Measurements from ENCODE around the gene SLC9A5.

Gene SLC9A5

DNA sequence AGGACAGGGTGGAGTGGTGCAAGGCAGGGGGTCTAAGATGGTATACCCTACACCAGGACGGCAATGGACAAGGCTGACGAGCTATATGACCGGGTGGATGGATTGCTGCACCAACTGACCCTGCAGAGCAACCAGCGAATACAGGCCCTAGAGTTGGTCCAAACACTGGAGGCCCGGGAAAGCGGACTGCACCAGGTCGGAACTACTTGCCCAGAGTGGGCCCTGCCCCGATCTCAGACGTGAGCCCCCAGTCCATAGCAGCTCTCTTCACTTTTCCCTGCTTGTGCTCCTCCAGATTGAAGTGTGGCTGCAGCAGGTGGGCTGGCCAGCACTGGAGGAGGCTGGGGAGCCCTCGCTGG lies 33.6 kb downstream of the SLC9A5 start:
- no peak for DNase-seq

DNA sequence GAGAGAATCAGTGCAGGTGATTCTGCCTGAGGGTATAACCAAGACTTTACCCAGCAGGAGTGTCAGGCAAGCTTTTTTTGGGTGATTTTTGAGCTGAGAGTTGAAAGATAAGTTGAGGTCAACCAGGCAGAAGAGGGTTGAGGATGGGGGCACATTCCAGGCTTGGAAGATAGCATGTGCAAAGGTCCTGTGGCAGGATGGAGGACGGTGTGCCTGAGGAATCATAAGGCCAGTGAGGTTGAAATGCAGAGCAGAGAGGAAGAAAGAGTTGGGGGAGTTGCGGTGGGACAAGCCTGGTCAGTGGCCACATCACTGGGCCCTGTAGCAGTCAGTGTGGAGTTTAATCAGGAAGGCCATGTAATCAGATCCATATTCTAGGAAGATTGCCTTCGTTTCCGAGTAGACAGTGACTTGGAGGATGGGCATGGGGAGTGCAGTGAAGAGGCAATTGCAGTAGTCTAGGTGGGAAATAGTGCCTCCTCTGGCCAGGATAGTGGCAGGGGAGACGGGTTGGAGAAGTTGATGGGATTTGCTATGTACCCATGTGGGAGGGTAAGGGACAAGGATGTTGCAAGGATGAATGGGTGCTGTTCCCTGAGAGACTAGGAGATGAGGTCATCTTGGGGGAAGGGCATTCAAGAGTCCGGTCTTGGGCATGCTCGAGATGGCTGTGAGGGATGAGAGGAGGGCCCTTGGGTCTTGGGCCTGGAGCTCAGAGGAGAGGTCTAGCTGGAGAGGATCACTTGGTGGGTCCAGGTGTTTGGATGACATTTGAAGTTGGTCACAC lies 34.5 kb downstream of the SLC9A5 start:
- DNase-seq: no peak

DNA sequence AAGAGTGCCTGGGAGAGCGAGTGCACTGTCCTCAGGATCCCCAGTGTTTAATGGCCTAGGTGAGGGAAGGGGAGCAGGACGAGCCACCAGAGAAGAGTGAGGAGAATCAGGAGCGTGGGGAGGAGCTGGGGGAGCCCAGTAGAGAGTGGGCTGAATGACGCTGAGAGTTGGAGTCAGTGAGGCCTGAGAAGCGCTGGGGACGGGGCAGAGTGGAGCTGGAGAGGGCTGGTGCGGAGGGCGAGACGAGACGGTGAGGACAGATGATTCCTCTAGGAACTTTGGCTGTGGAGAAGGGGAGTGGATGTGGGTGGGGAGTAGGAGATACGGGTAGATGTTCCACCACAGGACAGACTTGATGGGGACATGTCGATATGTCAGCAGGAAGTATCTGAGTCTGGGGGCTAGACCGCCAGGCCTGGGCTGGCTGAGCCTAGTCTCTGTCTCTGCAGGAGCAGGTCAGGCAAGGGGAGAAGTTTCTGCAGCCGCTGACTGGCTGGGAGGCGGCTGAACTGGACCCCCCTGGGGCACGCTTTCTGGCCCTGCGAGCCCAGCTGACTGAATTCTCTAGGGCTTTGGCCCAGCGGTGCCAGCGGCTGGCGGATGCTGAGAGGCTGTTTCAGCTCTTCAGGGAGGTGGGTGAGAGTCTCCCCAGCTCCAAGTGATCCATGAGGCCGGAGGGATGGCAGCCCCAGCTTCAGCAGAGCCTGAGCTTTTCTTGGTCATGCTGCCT lies 35.2 kb downstream of the SLC9A5 start:
- no peak for DNase-seq

DNA sequence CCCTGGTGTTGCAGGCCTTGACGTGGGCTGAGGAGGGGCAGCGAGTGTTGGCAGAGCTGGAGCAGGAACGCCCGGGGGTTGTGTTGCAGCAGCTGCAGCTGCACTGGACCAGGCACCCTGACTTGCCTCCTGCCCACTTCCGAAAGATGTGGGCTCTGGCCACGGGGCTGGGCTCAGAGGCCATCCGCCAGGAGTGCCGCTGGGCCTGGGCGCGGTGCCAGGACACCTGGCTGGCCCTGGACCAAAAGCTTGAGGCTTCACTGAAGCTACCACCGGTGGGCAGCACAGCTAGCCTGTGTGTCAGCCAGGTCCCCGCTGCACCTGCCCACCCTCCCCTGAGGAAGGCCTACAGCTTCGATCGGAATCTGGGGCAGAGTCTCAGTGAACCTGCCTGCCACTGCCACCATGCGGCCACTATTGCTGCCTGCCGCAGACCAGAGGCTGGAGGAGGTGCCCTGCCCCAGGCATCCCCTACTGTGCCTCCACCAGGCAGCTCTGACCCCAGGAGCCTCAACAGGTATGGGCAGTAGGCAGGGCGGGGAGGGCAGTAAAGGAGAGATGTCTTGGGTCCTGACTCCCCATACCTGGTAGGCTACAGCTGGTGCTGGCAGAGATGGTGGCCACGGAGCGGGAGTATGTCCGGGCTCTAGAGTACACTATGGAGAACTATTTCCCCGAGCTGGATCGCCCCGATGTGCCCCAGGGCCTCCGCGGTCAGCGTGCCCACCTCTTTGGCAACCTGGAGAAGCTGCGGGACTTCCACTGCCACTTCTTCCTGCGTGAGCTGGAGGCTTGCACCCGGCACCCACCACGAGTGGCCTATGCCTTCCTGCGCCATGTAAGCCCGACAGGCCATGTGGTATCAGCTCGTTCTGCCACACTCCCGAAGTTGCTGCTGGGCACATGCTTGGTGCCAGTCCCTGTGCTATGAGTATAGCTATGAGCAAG lies 36.2 kb downstream of the SLC9A5 start:
- DNase-seq: no peak

DNA sequence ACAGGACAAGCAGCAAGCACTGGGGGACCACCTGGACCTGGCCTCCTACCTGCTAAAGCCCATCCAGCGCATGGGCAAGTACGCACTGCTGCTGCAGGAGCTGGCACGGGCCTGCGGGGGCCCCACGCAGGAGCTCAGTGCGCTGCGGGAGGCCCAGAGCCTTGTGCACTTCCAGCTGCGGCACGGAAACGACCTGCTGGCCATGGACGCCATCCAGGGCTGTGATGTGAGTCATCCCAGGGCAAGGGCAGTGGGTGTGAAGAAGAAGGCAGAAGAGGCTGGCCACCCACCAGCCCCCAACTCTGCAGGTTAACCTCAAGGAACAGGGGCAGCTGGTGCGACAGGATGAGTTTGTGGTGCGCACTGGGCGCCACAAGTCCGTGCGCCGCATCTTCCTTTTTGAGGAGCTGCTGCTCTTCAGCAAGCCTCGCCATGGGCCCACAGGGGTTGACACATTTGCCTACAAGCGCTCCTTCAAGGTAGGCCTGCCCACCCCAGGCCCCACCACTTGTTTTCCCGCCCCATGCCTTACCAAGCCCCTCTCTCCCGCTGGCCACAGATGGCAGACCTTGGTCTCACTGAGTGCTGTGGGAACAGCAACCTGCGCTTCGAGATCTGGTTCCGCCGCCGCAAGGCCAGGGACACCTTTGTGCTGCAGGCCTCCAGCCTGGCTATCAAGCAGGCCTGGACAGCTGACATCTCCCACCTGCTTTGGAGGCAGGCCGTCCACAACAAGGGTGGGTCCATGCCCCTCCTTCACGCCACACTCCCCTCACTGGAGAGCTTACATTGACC lies 37.9 kb downstream of the SLC9A5 start:
- no peak for DNase-seq

DNA sequence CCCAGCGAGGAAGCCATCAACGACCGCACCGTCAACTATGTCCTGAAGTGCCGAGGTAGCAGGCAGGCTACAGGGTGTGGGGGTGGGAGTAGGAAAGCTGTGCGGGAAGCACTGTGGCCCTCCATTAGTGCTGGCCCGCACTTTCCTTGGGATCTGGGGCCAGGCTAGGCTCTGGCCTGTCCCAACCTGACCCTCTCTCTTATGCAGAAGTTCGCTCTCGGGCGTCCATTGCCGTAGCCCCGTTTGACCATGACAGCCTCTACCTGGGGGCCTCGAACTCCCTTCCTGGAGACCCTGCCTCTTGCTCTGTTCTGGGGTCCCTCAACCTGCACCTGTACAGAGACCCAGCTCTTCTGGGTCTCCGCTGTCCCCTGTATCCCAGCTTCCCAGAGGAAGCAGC lies 39.2 kb downstream of the SLC9A5 start:
- no peak for DNase-seq

DNA sequence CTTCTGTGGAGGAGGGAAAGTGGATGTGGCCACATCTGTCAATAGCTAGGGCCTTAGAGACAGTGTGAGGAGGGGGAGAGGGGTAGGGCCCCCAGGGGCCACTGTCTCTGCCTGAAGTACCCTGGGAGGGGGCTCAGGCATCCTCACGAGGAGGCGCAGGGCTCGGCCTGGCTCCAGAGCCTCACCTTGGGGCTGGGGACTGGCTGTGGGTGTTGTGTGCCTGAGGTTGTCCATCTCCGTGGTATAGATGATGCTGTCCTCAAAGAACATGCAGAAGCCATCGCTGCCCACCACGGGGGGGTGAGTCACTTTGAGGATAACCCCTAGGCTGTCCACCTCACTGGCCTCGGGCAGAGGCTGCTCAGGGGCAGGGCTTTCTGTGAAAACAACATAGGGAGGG lies 42.7 kb downstream of the SLC9A5 start:
- DNase-seq: no peak

DNA sequence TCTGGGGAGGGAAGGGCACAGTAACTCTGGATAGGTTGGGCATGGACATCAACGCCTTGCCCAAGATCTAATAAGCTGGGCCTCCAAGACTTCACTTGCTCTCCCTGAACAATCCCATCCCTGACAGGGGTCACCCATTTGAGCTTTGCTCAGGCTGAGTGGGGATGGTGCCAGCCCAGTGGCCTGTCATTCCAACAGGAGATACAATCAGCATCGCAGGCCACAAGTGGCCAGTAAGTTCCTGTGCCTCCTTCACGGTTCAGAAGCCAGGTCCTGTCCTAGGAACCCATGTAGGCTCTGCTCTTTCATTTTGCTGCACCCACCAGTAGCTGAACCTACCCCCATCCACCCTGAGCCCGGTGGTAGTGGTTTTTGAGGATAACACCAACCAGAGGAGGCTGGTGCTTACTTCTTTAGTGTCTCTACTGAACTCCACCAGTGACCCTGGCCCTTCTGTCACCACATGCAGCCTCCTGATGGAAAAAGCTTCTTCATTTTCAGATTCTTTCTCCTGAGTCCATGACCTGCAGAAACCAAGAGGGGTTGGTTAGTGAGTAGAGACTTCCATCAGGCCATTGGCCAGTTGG lies 45.5 kb downstream of the SLC9A5 start:
- no peak for DNase-seq

DNA sequence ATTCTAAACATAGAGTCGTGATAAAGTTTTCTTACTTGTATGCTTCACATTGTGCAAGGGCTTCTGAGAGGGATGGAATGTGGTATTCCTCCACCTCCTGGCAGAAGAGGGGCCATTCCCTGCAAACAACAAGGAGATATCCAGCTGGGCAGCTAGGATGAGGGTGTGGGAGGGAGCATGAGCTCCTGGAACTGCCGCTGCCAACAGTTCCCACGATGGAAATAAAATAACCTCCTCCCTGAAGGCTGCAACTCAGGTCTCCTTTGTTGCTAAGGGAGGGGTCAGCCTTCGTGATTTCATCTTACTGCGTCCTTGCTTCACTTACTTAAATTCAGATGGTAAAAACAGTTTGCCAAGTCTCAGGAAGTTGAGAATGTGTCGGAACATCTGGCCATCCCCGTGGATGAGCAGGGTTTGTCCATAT lies 46.2 kb downstream of the SLC9A5 start:
- no peak for DNase-seq

DNA sequence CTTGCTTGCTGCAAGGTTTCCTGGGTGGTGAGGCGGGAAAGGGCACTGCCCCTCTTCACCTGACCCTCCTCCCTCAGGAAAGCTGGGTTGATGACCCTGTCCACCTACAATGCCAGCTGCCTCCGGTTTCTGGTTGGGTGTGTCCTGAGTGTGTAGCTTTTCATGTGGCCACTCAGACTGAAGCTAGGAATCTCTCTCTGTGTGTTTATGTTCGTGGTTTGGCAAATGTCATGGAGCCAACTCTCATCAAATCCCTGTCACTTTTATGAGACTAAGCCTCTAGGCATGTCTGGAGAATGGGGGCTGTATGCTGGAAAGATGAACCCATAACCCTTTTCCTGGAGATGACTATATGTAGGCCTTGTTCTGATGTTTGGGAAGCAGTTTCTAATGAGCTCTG lies 47.6 kb downstream of the SLC9A5 start:
- DNase-seq: no peak

DNA sequence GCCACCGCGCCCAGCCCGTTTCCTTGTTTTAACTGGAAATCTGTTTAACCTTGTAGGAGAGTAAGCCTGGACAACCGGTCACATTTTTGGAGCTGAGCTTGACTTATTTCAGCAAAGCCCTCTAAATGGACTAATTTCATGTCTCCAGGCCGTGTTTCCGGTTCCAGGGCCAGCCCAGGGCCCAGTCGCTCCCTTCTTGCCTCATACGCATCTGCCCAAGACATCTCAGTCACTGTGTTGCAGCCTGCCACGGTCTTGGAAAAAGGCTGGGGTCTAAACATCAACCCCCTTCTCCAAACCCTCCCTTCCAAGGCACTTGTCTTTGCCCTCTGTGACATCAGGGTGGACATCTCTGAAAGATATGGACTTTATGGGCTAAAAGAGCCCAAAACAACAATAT lies 49.5 kb downstream of the SLC9A5 start:
- no peak for DNase-seq

DNA sequence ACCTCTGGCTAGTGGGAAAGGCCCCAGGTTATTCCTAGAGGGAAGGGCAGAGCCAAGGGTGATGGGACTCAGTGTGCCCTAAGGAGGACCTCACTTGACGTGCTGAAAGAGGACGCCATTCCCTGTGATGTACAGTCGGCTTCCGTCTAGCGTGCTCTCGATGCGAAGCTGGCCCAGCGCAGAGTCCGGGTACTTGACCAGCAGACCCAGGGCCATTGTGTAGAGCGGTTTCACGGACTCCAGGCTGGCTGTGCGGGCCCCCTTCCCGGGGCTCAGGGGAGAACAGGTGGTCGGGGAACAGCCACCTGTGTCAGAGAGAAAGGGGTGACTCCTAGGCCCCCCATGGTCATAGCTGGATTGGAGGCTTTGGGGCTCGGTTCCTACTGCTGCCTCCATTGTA lies 50.5 kb downstream of the SLC9A5 start:
- no peak for DNase-seq

DNA sequence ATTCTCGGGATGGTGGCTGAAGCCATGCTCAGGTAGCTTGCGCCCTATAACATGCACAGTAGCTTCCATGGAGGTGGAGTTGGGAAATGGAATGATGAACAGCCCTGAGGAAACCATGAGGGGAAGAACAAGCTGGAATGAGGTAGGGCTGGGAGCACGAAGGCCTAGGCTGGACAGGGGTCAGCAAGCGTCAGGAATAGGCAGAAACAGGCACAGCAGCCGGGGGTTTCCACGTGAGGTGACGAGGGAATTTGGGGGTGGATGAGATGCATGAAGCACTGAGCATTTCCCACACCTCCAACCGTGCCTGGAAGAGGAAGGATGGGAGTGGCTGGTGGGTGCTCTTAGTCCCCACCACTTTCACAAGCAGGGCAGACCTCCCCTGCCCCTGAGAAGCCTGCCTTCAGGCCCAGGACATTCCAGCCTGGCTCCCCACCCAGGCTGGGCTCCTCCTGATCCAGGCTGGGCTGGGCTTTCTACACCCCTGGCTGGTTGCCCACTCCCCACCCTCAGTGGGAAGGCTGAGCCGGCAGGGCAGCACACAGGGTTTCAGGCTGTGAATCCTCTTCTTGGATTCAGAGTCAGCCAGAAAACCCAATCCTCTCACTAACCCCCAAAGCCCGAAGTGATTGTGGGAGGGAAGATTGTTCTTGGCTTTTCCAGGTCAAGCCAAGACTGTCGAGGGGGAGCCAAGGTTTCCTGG lies 52.5 kb downstream of the SLC9A5 start:
- DNase-seq: no peak

DNA sequence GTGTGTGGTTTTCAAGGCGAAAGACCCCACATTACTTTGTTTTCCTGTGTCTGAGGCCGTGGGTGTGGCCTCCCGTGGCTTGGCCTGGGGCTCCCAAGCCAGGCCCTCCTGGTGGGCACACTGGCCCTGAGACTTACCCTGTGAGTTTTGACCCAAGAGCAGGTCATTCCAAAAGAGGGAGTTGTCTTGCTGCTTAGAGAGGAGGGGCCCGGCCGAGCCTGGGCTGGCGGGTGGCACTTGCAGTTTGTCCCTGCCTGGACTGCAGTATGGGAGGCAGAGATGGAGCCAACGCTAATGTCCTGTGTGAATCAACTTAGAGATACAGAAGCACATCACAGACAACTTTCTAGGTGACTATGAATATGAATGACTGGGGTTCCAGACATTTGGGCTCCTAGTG lies 53.3 kb downstream of the SLC9A5 start:
- DNase-seq: no peak

DNA sequence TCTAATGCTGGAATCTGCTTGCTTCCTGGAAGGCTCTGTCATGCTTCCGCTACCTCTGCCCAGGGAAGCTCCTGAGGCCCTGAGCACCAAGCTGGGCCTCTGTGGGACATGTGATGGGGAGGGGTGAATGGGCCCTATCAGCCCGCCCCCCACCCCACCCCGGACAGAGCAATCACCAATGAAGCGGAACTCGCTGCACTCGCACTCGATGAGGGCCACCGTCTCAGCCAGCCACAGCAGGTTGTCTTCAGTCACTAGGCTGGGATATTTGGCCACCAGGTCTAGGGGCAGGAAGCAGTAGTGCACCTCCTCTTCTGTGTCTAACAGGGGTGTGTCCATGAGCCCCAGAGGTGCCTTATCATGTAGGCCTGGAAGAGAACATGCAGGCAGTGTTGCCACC lies 54.2 kb downstream of the SLC9A5 start:
- DNase-seq: no peak

DNA sequence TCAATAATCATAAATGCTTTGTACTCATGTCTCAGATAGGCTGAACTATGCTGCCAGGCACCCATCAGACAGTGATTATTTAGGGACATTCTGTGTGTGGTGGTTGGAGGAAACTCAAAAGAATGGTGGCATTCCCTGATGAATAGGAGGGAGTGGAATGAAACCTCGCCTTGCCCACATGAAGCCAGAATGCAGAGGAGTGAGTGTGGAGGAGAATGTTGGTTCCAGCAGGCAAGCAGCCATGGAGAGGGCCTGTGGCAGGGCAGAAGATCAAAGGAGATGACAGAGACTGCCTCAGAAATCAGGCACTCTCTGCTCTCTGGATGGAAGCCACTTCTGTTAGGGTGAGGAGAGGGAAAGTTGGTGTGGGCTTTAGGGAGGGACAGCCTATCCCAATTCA lies 55.2 kb downstream of the SLC9A5 start:
- no peak for DNase-seq

DNA sequence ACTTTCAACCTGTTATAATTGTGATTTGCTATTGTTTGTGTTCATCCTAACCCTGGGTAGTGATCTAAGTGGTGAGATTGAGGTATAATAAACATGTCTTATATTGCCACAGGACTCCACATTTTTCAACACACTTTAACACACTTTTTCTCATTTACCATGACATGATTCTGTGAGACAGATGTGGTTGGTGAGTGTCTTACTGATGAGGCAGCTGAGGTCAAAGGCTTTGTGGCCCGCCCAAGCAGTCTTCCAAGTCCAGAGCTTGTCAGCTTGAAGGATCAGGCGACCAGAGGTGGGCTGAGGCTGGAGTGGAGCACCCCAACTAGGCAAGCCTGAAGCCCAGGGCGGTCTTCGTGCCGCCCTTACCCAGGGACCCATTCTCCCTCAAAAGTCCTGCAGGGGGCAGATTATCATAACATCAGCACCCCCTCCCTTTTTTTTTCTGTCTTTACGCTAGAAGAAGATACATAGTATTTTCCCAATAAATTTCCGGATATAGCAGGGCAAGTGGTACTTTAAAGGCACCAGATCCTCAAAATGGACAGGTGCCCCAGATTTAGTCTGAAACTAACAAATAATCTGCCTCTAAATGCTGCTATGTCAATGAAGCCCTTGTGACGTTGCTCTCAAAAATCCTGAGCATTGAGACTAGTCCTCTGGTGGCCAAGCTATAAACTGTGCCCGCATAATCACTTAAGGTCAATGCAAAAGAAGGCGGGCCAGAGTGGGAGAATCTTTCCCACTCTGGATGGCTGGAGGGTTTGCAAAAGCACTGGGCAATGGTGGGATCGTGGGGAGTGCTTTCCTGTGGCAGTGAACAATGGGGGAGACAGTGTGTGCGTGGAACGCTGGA lies 56.7 kb downstream of the SLC9A5 start:
- no peak for DNase-seq

DNA sequence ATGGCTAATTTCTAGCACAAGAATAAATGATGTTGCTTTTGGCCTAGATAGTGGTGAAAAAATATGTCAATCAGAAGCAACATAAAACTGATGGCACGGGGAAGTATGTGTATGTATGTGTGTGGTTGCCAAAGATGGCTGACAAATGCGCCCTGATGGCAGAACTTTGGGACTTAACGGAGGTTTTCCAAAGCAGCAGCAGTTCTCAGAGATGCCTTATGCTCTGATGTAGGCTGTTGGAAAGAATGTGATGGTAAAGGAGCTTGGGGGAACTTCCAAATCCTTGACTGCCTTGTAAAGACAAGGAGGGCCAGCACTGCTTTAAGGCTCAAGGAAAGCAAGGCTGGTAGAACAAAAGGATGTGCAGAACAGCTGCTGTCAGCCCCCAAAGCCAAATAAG lies 61.8 kb downstream of the SLC9A5 start:
- DNase-seq: no peak

DNA sequence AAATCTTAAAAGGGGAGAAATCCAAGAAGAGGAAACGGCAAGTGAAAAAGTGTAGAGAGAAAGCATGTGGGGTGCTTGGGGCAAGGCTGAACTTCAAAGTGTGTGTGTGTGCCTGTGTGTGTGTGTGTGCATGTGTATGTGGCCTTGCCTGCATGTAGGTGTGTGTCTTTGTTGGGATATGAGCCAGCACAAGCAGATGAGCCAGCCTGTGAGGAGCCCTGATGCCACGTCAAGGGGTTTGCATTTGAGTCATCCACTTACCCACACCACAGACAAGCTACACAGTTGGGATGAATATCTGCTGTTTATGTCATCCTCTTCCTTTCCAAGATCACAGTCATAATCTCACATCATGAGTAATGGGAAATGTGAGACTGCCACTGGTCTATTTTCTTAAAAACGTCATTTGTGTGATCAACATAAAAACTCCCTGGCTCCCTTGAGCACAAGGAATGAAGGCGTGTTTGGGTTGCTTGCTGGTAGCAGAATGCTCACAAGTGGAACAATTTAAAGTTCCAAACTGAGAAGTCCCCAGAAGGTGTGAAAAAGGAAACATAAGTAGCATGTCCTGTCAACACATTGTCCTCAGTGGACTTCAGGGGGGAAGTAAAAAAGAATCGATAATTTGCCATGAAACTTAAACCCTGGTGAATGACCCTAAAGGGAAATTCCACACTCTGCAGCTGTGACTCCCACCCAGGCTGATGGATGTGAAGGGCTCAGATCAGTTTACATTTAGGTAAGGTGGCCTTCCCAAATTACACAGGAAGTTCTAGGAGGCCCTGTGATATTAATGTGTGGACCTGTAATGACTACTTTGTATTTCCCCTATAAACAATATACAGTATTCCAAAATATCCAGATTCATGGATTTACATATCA lies 63.1 kb downstream of the SLC9A5 start:
- no peak for DNase-seq

DNA sequence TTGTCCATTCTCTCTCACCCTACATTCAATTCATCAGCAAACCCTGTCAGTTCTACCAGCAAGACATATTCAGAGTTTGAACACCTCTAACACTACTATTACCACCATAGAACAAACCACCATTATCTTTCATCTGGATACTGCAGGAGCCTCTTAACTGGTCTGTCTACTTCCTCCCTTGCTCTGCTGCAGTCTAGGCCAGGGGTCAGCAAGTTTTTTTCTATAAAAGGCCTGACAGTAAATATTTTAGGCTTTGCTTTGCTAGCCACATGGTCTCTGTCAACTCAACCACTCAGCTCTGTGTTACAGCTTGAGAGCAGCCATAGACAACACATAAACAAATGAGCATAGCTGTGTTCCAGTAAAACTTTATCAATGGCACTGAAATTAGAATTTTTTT lies 63.9 kb downstream of the SLC9A5 start:
- DNase-seq: no peak

All from activated gamma-delta T cell treated with Interleukin-2 at 50 U/mL for 16 hours (primary cell).